ENCODE measurements around the gene KCNG3.

The KCNG3 gene

GRCh38 chr2:42493468-42494354 lies at the start of gene KCNG3:
Gene KCNG3, minus strand, starts transcription at chr2:42493982. Its CDS starts 481 bp downstream, at chr2:42493501.
- no peak for DNase-seq

GRCh38 chr2:42542871-42543270 lies 49.1 kb upstream of the KCNG3 start:
- DNase-seq = no peak

- no peak for DNase-seq
Observed at GRCh38 chr2:42537493-42537892, 43.7 kb upstream of the KCNG3 start.

GRCh38 chr2:42532397-42532796 lies 38.6 kb upstream of the KCNG3 start:
- DNase-seq = no peak

GRCh38 chr2:42523341-42523740 lies 29.6 kb upstream of the KCNG3 start:
- DNase-seq = no peak

GRCh38 chr2:42522035-42522434 lies 28.3 kb upstream of the KCNG3 start:
- no peak for DNase-seq

GRCh38 chr2:42519624-42520023 lies 25.8 kb upstream of the KCNG3 start:
- DNase-seq = no peak

- no peak for DNase-seq
Observed at GRCh38 chr2:42516418-42516901, 22.7 kb upstream of the KCNG3 start.

- DNase-seq = peak; percentile 7
Observed at GRCh38 chr2:42513252-42513918, 19.6 kb upstream of the KCNG3 start.

GRCh38 chr2:42510608-42511243 lies 16.9 kb upstream of the KCNG3 start:
- DNase-seq = no peak

- DNase-seq = no peak
Observed at GRCh38 chr2:42510191-42510590, 16.4 kb upstream of the KCNG3 start.

GRCh38 chr2:42504364-42505230 lies 10.8 kb upstream of the KCNG3 start:
- no peak for DNase-seq

- no peak for DNase-seq
Observed at GRCh38 chr2:42503291-42503690, 9.5 kb upstream of the KCNG3 start.

- DNase-seq = no peak
Observed at GRCh38 chr2:42498497-42498896, 4.7 kb upstream of the KCNG3 start.

GRCh38 chr2:42495611-42496010 lies 1.8 kb upstream of the KCNG3 start:
- DNase-seq = no peak

GRCh38 chr2:42495234-42495581 lies 1.4 kb upstream of the KCNG3 start:
- no peak for DNase-seq

GRCh38 chr2:42494355-42495233 lies 812 bp upstream of the KCNG3 start:
- DNase-seq = peak; percentile 67

- DNase-seq = no peak
Observed at GRCh38 chr2:42492691-42493467, 903 bp downstream of the KCNG3 start.

GRCh38 chr2:42488297-42488696 lies 5.5 kb downstream of the KCNG3 start:
- no peak for DNase-seq

GRCh38 chr2:42486145-42486906 lies 7.5 kb downstream of the KCNG3 start:
- DNase-seq = no peak
